GM18520 (cell line): ENCODE measurements around the gene MINDY4.

Experiments
- ATAC-seq: cut with Tn5 transposase; IDR thresholded peaks from one replicate; pipeline ENCODE4 v1.9.1; 2021; ENCODE audit not compliant: unreplicated experiment

The MINDY4 gene

DNA sequence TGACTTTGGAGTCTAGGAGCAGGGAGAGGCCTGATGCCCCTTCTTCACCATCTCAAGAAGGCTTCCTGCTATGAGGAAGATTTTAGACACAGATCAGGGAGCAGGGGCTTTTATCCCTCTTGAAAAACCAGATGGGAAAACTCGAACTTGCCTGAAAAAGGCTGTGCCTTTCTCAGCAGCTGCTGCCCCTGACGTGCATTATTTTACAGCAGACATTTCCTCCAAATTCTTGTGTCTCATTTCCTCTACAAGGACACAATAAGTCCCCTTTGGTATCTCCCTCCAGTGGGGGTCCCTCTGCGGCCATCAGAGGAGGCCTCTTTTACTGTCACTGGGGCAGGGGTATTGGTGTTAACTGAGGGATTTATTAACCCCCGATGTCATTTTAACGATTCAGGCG, 102.4 kb downstream of the MINDY4 start:
- ATAC-seq = no peak

DNA sequence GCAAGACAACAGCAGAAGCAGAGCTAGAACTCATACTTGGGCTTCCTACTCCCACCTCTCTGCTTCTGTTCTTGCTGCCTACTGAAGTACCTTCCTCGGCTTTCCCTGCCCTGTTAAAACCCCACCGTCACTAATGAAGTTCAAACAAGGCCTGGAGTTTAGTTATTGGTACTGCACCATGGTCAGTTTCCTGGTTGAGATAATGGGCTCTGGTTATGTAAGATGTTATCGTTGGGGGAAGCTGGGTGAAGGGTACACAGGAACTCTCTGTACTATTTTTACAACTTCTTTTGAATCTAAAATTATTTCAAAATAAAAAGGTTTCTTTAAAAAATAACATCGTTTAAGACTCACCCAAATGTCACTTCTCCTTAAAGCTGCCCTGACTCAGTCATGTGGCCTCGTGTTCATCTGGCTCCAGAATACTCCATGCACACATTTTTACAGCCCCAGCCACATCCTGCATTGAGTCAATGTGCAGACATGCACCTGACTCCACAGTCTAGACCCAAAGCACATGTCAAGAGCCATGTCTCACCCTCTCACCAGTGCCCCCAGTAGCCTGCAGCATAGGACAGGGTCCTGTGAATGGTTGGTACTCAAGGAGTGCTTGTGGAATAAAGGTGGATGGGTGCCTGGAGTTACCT, 103.6 kb downstream of the MINDY4 start:
- no peak for ATAC-seq

GRCh38 chr7:30877015-30877769, 106.0 kb downstream of the MINDY4 start:
- ATAC-seq = no peak

GRCh38 chr7:30877993-30878392, 106.8 kb downstream of the MINDY4 start:
- ATAC-seq = no peak

DNA sequence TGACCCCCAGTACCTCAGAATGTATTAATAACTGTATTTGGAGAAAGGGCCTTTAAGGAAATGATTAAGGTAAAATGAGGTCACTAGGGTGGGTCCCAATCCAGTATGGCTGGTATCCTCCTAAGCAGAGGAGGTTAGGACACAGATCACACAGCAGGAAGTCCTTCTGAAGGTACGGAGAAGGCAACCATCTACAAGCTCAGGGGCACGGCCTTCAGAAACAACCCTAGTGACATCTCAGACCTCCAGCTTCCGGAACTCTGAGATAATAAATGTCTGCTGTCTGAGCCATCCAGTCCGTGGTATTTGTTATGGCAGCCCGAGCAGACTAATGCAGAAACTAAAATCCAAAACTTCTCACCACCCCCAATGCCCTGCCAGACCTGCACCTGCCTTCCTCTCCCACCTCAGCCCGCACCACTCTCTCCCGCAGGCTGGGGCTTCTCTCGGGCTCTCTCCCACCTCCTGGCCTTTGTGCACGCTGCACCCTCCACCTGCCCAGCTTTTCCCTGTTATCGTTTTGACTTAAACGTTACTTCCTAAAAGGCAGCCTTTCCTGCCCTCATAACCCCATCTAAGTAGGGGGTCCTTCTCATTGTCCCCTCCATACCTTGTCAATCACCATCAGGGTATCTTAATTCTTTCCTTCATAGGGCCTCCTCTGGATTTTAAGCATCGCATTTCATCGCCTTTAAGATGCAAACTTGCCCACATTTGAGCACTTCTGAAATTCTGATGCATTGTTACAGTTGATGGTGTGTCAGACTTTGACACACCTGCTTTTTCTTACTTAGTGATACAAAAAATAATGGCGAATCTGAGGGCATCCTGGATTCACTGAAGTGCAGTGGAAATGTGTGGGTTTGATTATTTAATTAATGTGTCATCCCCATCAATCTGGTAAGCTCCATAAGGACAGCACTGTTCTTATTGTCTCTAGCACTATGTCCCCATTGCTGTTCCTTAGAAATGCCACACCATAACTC, 108.2 kb downstream of the MINDY4 start:
- ATAC-seq = no peak

GRCh38 chr7:30880125-30880720, 109.0 kb downstream of the MINDY4 start:
- no peak for ATAC-seq

GRCh38 chr7:30880941-30881340, 109.7 kb downstream of the MINDY4 start:
- ATAC-seq = no peak

DNA sequence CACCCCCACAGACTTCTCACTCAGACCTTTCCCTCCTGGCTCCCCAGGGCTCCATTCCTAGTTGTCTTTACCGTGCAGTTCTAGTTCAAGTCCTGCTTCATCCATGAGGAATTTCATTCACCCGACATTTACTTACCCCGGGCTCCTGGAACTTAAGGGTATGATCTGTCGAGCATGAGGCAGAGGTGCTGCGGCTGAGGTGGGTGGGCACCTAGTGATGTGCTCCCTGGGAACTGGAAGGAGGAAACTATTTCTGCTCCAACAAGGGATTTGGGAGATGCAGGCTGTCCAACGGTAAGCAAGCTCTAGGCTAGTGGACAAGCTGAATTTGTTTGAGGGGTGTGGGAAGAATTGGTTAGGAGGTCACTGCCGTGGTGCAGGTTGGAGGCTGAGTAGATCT, 110.2 kb downstream of the MINDY4 start:
- no peak for ATAC-seq

- no peak for ATAC-seq
These were observed 113.7 kb downstream of the MINDY4 start for GRCh38 chr7:30884881-30885280.

DNA sequence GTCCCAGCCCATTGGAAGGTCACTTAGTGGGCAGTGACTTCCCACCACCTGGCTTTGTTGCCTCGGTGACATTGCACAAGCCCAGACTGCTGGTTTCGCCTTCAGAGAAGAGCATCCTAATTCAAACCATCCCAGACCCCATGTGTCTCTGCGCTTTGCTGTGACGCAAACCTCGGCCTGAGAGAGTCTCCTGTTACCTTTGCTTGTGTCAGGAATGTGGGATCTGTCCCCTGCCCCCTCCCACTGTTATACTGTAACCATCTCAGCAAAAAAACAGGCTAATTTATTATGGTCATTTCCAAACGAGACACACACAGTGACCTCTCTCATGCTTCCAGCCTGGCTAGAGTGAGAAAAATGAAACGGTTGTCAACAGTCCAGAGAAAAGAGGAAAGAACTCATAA, 115.4 kb downstream of the MINDY4 start:
- ATAC-seq = no peak

GRCh38 chr7:30887464-30887872, 116.3 kb downstream of the MINDY4 start:
- ATAC-seq = no peak

DNA sequence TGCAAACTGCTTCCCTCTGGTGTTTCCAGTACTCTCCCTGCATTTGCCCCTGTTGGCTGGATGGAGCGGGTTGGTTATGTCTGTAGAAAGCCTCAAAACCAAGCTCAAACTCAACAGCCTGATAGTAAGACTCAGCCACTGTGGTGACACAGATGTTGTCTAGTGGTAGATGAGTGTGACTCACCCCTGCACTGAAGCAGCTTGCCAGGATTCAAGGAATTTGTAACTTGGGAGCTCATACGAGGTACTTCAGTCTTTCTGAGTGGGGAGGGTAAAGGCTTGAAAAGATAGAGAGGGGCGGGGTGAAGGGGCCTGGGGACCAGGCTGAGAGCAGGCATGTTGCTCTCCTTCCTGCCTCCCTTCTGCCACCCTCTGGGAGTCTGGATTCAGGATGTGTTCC, 117.5 kb downstream of the MINDY4 start:
- no peak for ATAC-seq

DNA sequence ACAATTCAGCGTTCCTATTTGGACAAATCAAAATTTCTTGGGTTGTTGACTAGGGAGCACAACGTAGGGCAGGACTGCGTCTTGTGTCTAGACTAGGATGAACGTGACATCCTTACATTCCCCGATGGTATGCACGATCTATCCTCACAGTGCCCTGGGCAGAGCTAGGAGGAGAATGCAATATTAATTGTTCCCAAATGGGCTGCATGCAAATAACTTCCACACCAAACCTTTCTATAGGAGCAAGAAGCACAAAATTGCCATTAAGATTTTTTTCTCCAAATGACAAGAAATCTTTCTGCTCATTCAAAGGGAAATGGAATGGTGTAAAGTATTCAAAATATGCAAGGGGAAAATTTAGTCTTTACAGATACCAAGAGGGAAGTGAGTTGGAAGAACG, 119.0 kb downstream of the MINDY4 start:
- no peak for ATAC-seq

GRCh38 chr7:30893357-30893756, 122.1 kb downstream of the MINDY4 start:
- ATAC-seq = no peak

DNA sequence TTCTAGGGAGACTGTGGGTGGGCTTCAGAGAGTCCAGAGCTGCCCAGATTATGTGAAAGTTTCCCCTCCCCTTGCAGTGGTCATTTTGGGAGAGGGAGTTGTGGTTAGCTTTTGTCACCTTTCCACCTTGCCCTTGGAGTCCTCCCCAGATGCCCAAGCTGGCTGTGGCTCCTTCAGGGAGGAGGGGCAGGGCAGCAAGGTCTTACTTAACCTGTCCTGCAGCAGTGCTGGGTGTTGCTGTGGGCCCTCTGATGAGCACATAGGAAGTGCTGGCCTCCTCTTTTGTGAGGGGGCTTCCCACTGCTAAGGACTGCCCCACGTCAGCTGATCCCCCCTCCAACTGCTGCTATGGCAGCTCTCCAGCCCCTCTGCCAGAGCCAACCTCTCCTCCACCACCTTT, 122.8 kb downstream of the MINDY4 start:
- ATAC-seq = no peak

DNA sequence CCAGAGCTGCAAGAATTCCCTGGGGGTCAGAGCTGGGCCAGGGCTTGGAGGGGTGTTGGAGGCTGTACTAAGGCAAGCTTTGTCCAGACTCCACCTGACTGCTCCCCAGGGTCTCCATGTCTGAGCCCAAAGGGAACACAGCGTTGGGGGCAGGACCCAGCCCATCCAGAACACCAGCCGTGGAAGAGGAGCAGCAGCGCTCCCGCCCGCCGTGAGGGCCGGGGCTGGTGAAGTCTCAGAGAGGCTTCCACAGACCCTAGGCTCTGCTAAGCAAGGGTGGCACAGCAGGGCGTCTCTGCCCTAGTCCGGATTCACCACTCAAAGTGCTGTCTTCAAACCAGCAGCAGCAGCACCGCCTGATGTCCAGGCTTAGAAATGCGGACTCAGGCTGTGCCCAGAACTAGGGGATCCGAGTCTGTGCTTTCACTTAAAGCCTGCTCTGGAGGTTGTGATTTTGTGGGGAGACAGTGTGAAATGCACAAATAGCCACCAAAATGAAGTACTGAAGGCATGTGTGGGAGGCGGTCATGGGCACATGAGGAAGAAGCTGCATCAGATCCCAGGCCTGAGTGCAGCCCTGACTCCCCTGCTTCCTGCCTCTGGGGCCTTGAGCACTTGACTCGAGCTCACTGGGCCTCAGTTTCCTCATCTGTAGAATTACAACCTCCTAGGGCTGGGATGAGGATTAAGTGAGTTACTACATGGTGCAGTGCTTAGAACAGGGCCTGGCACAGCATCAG, 123.8 kb downstream of the MINDY4 start:
- no peak for ATAC-seq

DNA sequence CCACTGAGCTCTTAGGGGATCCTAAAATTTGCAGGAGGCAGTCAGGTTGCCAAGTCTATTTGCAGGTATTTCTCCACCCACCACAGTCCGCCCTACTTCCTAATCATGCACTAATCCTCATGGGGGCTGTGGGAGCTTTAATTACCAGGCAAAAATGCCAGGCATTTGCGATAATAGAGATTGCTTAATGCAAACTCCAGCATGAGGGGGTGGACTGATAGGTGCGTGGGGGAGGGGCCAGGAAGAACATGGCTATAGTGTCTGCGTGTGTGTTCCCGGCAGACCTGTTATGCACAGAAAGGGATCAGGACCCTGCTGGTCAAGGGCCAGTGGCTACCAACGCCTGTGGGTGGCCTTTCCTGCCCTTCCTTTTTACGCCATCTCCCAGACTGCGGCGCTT, 124.8 kb downstream of the MINDY4 start:
- ATAC-seq = no peak

- no peak for ATAC-seq
These were observed 125.8 kb downstream of the MINDY4 start for GRCh38 chr7:30896783-30897637.

GRCh38 chr7:30897770-30898169, 126.6 kb downstream of the MINDY4 start:
- ATAC-seq = no peak

- ATAC-seq = no peak
These were observed 127.2 kb downstream of the MINDY4 start for GRCh38 chr7:30898411-30898810.
